ENCODE data around the gene CYBC1. TPM values are rescaled to one million over a fixed set of nuclear protein-coding genes. Genes with fewer than 3 reads are reported as not detected.

The CYBC1 gene
- total and polyA plus RNA-seq, 10 donors: 105 to 333 (median 284) TPM

DNA sequence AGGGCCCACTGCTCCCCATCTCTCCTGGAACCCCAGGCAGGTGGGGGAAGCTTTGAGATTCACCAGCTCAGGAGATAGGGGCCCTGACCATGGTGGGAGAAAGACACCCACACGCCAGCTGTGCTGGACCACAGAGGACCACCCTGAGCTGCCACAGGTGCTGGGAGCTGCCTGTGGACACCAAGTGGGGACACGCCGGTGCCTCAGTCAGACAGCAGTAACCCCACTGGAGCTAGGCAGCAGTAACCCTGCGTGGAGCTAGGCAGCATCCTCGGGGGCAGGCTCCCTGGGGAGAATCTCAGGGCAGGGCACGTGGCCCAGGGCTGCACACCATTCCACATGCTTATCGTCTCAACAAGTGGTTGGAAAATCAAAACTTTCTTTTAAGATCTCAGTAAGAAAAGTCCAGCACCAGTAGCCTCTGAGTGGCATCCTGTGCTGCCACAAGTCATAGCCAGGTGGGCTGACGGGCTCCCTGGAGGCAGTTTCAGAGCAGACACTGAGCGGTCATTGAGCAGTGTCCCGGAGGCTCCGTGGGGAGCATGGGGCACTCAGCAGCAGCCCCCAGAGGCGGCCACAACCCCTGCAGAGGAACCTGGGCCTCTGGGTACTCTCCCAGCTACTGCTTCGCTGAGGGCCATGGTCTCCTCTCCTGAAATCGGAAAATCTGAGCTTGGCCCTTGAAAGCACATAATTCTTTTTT is 40.4 kb downstream of the CYBC1 start:
- WGBS, 5 donors: 86 to 95% (median 93%) methylated on average over 14 of the region's 14 CpGs
- Histone ChIP-seq H3K27me3 (replicated peaks in 1 of 7) (no peaks in the 10 kb centered on the region), H3K9me3 (no peaks in the 10 kb centered on the region), H3K27ac (no peak overlapping the region), H3K4me3 (no peak overlapping the region), H3K36me3 (peaks cover 0 to 58% (median 17%) of the 10 kb centered on the region in 6 donors), H3K4me1 (peaks cover 0 to 29% (median 17%) of the 10 kb centered on the region in 6 donors)
- intact Hi-C loops (cut with DNase I; ENCODE audit: low total_unique reads): no loop called here
- no peak for TF ChIP-seq POLR2A (IDR thresholded peaks at IDR 0.05)
- TF ChIP-seq, protein P1, sequence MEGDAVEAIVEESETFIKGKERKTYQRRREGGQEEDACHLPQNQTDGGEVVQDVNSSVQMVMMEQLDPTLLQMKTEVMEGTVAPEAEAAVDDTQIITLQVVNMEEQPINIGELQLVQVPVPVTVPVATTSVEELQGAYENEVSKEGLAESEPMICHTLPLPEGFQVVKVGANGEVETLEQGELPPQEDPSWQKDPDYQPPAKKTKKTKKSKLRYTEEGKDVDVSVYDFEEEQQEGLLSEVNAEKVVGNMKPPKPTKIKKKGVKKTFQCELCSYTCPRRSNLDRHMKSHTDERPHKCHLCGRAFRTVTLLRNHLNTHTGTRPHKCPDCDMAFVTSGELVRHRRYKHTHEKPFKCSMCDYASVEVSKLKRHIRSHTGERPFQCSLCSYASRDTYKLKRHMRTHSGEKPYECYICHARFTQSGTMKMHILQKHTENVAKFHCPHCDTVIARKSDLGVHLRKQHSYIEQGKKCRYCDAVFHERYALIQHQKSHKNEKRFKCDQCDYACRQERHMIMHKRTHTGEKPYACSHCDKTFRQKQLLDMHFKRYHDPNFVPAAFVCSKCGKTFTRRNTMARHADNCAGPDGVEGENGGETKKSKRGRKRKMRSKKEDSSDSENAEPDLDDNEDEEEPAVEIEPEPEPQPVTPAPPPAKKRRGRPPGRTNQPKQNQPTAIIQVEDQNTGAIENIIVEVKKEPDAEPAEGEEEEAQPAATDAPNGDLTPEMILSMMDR (IDR thresholded peaks at IDR 0.05 in 8 of 11, conservative IDR thresholded peaks at IDR 0.05 in 3 of 11): no peak
- no peak for TF ChIP-seq POLR2AphosphoS5 (IDR thresholded peaks at IDR 0.05)
- no peak for DNase-seq

DNA sequence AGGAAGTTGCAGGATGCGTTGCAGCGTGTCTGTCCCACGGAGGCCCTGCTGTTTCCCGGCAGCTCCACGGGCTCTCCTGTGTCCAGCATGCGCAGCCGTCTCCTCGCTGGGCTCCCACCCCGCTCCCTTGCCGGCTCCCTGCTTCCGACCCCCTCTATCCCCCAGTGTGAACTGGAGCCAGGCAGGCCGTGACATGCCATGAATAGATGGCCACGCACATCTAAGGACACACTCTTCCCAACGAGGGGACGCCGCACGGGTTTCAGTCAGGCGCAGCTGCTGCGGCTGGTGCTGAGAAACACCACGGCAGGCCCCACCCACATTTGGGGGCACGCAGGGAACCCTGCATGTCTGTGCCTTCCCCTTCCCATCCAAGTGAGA is 41.6 kb downstream of the CYBC1 start:
- TF ChIP-seq POLR2A (IDR thresholded peaks at IDR 0.05): no peak
- WGBS, 5 donors: 92 to 96% (median 95%) methylated on average over 20 to 21 of the region's 21 CpGs
- H3K4me1 ChIP-seq: peaks cover 0 to 22% (median 7%) of the 10 kb centered on the region in 6 donors
- peaks cover 0 to 71% (median 21%) of the 10 kb centered on the region in 6 donors for H3K36me3 ChIP-seq
- DNase-seq: no peak
- H3K9me3 ChIP-seq: no peaks in the 10 kb centered on the region
- H3K27ac ChIP-seq: no peak overlapping the region
- no peak overlapping the region for H3K4me3 ChIP-seq
- intact Hi-C loops (cut with DNase I; ENCODE audit: low total_unique reads): no loop called here
- no peaks in the 10 kb centered on the region for H3K27me3 ChIP-seq (replicated peaks in 1 of 7)

DNA sequence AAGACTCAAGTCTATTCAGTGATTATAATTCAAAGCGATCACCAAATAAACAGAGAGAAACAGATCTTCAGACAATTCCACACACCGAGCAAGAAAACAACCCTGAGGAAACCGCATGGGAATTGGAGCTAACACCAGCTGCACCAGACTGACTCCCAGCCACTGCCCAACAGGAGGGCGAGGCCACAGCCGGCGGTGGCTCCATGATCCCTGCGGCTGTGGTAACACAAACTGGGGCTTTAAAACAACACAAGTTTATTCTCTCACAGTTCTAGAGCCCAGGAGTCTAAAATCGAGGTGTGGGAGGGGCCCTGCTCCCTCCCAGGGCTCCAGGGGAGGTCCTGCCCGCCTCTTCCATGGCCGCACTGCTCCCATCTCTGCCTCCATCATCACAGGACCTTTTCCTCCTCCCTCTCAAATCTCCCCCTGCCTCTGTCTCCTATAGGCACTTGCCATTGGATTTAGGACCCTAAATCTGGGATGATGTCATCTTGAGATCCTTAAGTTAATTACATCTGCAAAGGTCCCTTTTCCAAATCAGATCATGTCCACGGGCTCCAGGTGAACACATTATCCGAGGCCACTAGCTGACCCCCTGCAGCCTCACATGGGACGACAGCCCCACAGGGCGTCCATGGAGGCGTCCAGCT is 42.1 kb downstream of the CYBC1 start:
- Histone ChIP-seq H3K27ac (no peak overlapping the region), H3K4me3 (no peak overlapping the region), H3K36me3 (peaks cover 0 to 74% (median 25%) of the 10 kb centered on the region in 6 donors), H3K9me3 (no peaks in the 10 kb centered on the region), H3K4me1 (peaks cover 0 to 23% (median 7%) of the 10 kb centered on the region in 6 donors), H3K27me3 (replicated peaks in 1 of 7) (no peaks in the 10 kb centered on the region)
- TF ChIP-seq POLR2A (IDR thresholded peaks at IDR 0.05): no peak
- no peak for TF ChIP-seq POLR2AphosphoS5 (IDR thresholded peaks at IDR 0.05)
- TF ChIP-seq, protein P1 (IDR thresholded peaks at IDR 0.05 in 8 of 11, conservative IDR thresholded peaks at IDR 0.05 in 3 of 11): no peak
- intact Hi-C loops (cut with DNase I; ENCODE audit: low total_unique reads): no loop called here
- DNase-seq: no peak
- WGBS, 5 donors: 91 to 94% (median 94%) methylated on average over 15 of the region's 15 CpGs

DNA sequence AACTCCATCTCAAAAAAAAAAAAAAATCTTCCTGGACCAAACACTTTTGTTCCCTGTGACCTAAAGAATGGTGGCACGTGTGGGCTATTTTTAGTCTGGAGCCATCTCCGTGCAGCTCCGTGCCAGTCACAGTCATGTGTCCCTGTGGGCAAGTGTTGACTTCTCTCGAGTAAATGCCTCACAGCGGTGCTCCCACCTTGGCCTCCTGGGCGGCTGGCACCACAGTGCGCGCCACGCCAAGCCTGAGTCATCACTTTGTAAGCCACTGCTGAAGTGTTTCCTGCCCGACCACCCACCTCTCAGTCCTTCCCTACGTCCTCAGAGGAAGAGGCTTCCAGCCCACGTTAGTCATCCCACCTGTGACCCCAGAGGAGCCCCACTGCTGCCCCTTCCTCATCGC is 43.3 kb downstream of the CYBC1 start:
- H3K27me3 ChIP-seq (replicated peaks in 1 of 7): no peaks in the 10 kb centered on the region
- no peaks in the 10 kb centered on the region for H3K9me3 ChIP-seq
- peaks cover 0 to 76% (median 33%) of the 10 kb centered on the region in 6 donors for H3K36me3 ChIP-seq
- H3K4me3 ChIP-seq: no peak overlapping the region
- H3K4me1 ChIP-seq: peaks cover 0 to 23% (median 7%) of the 10 kb centered on the region in 6 donors
- TF ChIP-seq, protein P1 (IDR thresholded peaks at IDR 0.05 in 8 of 11, conservative IDR thresholded peaks at IDR 0.05 in 3 of 11): no peak
- TF ChIP-seq POLR2A (IDR thresholded peaks at IDR 0.05): no peak
- no peak for TF ChIP-seq POLR2AphosphoS5 (IDR thresholded peaks at IDR 0.05)
- intact Hi-C loops (cut with DNase I; ENCODE audit: low total_unique reads): no loop called here
- H3K27ac ChIP-seq: no peak overlapping the region
- DNase-seq: no peak
- 43 to 56% (median 46%) methylated on average over 13 of the region's 13 CpGs for WGBS, 5 donors

Measured in spleen (tissue), 11 donors.